Measurements from ENCODE around the gene DPCD.

The DPCD gene

DNA sequence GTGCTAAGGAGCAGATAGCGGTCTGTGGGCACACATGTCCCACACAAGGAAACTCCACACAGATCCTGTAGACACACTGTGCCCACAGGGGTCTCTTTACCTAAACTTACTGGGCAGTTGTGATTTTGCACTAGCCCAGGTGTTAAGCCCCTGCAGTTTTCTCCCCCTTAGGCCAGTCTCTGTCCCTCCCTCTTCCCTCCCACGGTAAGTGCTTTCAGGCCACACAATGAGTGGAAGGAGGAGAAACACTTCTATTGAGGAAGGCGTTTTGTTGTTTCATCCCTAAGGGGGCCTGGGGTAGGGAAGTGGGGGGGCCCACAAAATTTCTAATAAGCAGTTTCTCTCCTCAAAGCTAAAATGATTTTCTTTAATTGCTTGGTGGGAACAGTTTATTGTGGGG is 55.4 kb downstream of the DPCD start:
- DNase-seq = no peak

DNA sequence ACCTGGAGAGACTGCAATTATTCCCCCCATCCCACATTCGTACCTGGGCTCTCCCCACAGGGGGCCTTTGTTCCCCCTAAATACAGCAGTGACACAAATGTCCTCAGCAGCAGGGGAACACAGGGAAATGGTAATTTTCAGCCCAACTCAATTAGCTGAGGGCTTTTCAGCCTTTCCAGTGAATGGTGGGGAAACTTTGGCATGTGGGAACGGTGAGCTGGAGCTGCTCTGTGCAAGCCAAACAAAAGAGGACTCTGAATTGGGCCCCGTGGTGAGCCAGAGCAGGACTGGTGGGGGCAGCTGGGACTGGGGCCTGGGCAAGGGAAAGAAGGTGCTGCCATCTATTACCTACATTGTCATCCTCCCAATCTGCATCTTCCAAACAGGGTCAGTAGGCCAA is 55.9 kb downstream of the DPCD start:
- DNase-seq = peak in 22 of 42 donors; percentile 8 to 75 (median 39)
- intact Hi-C loops (cut with DNase I) = loop anchor here (10.0 kb wide), 1 partner anchor 51 kb away; the partner anchor contains the start of gene FBXW4

More for the DNA sequence above, 55.4 kb downstream of the DPCD start:
- intact Hi-C loops (cut with DNase I) = loop anchor here (10.0 kb wide), 1 partner anchor 51 kb away; the partner anchor contains the start of gene FBXW4

DNA sequence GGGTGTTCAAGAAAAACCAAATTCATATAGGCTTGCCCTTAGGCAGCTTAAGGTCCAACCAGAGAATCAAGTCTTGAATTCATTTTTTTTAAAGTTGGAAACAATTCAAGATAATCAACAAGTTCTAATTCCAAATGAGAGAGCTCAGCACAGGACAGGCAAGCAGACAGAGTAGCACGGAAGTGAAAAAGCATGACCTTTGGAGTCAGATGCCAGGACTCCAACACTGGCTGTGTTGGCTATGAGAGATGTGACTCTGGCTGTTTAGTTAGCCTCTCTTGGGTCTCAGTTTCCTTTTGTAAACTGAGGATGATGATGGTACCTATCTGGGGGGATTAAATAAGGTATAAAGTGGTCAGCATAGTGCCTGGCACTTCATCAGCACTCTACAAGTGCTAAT is 57.5 kb downstream of the DPCD start:
- intact Hi-C loops (cut with DNase I) = loop anchor here (10.0 kb wide), 1 partner anchor 49 kb away; the partner anchor contains the start of gene FBXW4
- no peak for DNase-seq

DNA sequence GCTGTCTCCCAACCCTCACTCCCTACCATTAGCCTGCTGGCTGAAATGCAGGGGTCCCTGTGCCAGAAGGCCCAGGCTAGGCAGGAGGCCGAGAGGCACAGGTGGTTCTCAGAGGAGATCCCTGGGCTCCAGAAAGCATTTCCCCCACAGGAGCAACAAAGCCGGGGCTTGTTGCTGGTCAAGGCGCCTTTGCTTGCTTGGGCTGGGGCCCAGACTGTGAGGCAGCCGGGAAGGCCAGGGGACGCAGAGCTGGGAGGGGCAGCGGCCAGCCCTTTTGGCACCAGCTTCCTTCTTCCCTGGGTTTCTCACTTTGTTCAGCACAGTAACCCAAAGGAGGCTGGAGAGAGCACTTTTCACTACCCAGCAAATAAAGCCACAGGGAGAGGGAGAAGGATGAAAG is 58.2 kb downstream of the DPCD start:
- peak; percentile 28 to 87 (median 60) for DNase-seq
- intact Hi-C loops (cut with DNase I) = loop anchor here (10.0 kb wide), 1 partner anchor 48 kb away; the partner anchor contains the start of gene FBXW4

DNA sequence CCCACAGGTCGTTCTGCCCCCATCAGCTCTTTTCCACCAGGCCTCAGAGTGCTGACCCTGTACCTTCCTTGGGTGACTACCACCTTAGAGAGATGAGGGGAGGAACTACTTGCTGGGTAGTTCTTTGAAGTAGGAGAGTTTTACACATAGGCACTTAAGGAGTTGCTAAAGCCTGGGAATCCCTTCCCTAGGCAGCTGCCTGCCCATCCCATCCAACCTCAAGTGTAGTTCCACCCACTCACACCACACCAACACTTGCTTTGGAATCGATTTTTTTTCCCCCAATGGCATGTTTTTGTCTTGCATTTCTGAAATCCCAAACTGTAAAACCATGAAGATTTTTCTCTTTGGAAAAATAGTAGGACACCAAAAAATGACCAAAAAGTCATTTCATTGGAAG is 59.1 kb downstream of the DPCD start:
- no peak for DNase-seq
- intact Hi-C loops (cut with DNase I) = loop anchor here (10.0 kb wide), 1 partner anchor 48 kb away; the partner anchor contains the start of gene FBXW4

DNA sequence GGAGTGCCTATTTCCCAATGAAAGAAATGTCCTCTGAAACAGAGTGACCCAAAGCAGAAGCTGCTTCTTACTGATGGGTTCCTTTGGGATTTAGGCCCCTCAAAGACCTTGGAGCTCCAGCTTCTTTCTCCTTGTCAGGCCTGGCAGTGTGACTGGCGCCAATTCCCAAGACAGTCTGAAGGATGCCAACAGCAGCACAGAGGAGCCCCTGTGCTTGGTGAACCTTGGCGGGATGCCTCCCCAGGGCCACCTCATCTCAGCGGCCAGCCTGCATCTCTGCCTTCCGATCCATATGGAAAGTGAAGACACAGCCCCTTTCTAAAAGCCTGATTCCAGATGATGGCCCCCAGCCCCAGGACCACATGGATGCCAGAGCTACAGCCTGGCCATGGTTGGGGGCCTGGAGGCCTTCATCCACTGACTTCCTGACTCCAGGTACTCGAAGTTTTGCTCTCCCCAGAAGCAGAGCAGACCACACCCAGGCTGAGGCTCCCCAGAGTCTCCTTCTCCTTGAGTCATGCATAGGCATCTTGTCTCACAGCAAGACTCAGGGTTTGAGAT is 61.5 kb downstream of the DPCD start:
- intact Hi-C loops (cut with DNase I) = loop anchor here (10.0 kb wide), 1 partner anchor 45 kb away; the partner anchor contains the start of gene FBXW4
- DNase-seq = peak in 18 of 42 donors; percentile 10 to 63 (median 30)

DNA sequence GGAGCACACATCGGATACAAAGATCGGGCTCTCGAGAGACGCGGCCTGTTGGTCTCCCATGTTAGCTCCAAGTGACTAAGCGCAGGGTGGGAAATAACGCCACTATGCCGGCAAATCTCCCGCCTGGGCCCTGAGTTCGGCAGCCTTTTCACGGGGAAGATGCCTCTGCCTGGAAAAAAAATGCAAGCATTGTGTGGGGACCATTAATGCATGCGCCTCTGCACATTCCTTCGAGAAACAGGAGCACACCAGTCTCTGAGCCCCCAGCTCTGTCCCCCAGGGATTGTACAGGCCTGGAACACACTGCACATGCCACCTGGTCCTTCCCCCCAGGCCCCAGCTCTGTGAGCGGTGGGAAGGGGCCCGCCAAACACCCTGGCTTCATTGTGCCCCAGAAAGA is 62.7 kb downstream of the DPCD start:
- intact Hi-C loops (cut with DNase I) = no loop called here
- no peak for DNase-seq

DNA sequence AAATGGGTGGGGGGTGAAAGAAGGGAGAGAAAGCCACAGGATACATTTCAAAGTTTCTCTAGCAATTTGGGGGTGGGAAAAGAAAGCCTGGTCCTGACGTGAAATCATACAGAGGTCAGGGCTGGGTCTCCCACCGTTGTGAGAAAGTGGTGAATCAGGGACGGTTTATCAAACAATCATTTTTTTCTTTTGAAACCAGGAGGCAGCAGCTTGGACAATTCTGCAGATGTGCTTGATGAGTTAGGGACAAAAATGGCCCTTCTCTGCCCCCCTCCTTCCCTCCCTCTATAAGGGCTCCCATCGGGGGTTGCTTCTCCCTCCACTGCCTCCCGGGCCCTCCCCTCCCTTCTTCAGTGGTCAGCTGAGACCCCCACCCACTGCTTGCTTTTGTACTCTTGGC is 63.2 kb downstream of the DPCD start:
- no peak for DNase-seq
- intact Hi-C loops (cut with DNase I) = no loop called here

DNA sequence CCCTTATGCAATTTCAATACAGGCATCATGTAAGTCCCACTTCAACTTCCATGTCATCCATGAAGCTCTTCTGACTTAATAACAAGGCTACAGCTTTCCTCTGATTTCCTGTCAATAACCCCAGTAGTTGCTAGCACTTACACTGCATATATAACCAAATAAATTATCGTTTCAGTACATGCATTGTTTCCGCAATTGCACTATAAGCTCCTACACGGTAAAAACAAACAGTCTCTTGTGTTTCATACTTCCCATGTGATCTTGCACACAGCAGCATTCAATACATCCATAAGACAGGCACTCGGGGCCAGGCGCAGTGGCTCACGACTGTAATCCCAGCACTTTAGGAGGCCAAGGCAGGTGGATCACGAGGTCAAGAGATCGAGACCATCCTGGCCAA is 65.4 kb downstream of the DPCD start:
- intact Hi-C loops (cut with DNase I) = no loop called here
- DNase-seq = no peak

DNA sequence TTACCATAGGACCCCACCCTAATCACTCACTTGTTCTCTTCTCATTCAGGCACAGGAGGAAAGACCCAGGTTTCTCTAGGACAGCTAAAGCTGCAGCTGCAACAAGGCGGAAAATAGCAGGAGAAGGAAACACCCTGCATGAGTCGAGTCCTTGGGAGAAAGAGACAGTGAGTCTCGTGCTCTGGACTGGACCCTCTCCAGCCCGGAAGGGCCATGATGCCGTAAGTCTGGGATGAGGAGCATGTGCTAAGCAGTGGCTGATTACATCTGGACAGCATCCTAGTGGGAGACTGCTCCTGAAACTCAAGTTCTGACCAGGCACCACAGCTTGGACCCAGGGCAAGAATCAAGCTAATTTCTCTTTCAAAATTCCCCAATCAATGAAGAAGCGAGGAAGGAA is 67.4 kb downstream of the DPCD start:
- no peak for DNase-seq
- intact Hi-C loops (cut with DNase I) = no loop called here

DNA sequence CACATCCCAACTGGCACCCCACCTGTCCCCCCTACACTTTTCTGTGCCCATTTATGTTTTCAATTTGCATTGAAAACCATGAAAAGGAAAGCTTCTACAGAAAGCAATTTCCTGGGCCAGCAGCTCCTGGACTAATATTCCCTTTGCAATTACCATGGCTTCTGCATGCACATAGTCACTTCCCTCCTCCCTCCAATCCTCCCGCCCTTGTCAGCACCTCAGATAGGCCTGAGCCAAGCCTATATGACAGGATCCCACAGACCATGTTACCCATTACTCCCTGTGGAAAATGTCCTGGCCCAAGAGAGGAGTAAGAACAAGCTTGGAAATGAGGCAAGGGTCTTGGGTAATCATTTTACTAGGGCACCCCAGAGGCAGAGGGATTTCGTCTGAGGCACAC is 68.8 kb downstream of the DPCD start:
- no peak for DNase-seq
- intact Hi-C loops (cut with DNase I) = no loop called here

DNA sequence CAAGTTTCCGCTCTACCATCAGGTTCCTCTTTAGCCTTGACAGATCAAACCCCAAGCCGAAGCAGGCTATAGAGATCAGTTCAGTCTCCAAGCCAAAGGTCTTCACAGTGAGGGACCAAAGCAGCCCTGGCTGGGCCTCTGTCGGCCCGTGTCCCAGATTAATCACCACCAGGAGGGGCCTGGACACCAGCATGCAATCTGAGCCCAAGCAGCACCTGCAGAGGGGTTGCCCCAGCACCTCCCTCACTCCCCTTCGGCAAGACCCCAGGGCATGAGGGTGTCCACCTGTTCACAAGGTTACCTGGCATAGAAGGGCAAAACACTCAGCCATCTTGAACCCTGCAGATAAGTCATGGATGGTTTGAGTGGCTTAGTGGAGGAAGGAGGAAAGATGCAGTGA is 70.9 kb downstream of the DPCD start:
- intact Hi-C loops (cut with DNase I) = no loop called here
- no peak for DNase-seq
